Measurements from ENCODE around the gene DRICH1. TPM values are rescaled to one million over a fixed set of nuclear protein-coding genes. Genes with fewer than 3 reads are reported as not detected.
A peak's percentile ranks its signal among the peaks of the same experiment; 100 is the strongest.
"Not testable (repeated sequence)": the region's sequence is repeated elsewhere in the genome, so short reads cannot be mapped to it uniquely, and the experiment has no call there.

DRICH1 gene
- total RNA-seq, 3 donors from 2014 or later, result 0.65 to 1.9 (median 0.85) TPM

GRCh38 chr22:23626286-23626975 lies 5.7 kb downstream of the DRICH1 start:
- no peaks in the 10 kb centered on the region for H3K4me1 ChIP-seq (ENCODE audit: low read depth)
- TF ChIP-seq, protein P1, sequence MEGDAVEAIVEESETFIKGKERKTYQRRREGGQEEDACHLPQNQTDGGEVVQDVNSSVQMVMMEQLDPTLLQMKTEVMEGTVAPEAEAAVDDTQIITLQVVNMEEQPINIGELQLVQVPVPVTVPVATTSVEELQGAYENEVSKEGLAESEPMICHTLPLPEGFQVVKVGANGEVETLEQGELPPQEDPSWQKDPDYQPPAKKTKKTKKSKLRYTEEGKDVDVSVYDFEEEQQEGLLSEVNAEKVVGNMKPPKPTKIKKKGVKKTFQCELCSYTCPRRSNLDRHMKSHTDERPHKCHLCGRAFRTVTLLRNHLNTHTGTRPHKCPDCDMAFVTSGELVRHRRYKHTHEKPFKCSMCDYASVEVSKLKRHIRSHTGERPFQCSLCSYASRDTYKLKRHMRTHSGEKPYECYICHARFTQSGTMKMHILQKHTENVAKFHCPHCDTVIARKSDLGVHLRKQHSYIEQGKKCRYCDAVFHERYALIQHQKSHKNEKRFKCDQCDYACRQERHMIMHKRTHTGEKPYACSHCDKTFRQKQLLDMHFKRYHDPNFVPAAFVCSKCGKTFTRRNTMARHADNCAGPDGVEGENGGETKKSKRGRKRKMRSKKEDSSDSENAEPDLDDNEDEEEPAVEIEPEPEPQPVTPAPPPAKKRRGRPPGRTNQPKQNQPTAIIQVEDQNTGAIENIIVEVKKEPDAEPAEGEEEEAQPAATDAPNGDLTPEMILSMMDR (IDR thresholded peaks at IDR 0.05), result no peak
- ATAC-seq, result no peak
- no peaks in the 10 kb centered on the region for H3K36me3 ChIP-seq (ENCODE audit: low read depth)
- intact Hi-C loops (cut with DNase I, micrococcal nuclease), result no loop called here
- H3K9me3 ChIP-seq, result no peaks in the 10 kb centered on the region
- no peak overlapping the region for H3K4me3 ChIP-seq
- no peak for DNase-seq

- no peak overlapping the region for H3K4me3 ChIP-seq
- no peaks in the 10 kb centered on the region for H3K4me1 ChIP-seq (ENCODE audit: low read depth)
- DNase-seq (no peak), ATAC-seq (no peak)
- no peaks in the 10 kb centered on the region for H3K36me3 ChIP-seq (ENCODE audit: low read depth)
- H3K9me3 ChIP-seq, result no peaks in the 10 kb centered on the region
- intact Hi-C loops (cut with DNase I, micrococcal nuclease), result no loop called here
- TF ChIP-seq, protein P1 (IDR thresholded peaks at IDR 0.05), result no peak
Observed at GRCh38 chr22:23622634-23623033, 9.5 kb downstream of the DRICH1 start.

GRCh38 chr22:23621916-23622315 lies 10.2 kb downstream of the DRICH1 start:
- ATAC-seq; DNase-seq; H3K9me3 ChIP-seq; intact Hi-C loops (cut with DNase I, micrococcal nuclease); H3K4me3 ChIP-seq; H3K36me3 ChIP-seq (ENCODE audit: low read depth); H3K4me1 ChIP-seq (ENCODE audit: low read depth): not testable (repeated sequence)

GRCh38 chr22:23621082-23621780 lies 10.9 kb downstream of the DRICH1 start:
- intact Hi-C loops (cut with DNase I, micrococcal nuclease), result no loop called here
- ATAC-seq (peak; percentile 62), DNase-seq (peak in 1 of 3 donors; percentile 26)
- Histone ChIP-seq H3K9me3 (no peaks in the 10 kb centered on the region), H3K4me1 (ENCODE audit: low read depth) (no peaks in the 10 kb centered on the region), H3K36me3 (ENCODE audit: low read depth) (no peaks in the 10 kb centered on the region), H3K4me3 (no peak overlapping the region)
- TF ChIP-seq, protein P1 (IDR thresholded peaks at IDR 0.05), result no peak

DNA sequence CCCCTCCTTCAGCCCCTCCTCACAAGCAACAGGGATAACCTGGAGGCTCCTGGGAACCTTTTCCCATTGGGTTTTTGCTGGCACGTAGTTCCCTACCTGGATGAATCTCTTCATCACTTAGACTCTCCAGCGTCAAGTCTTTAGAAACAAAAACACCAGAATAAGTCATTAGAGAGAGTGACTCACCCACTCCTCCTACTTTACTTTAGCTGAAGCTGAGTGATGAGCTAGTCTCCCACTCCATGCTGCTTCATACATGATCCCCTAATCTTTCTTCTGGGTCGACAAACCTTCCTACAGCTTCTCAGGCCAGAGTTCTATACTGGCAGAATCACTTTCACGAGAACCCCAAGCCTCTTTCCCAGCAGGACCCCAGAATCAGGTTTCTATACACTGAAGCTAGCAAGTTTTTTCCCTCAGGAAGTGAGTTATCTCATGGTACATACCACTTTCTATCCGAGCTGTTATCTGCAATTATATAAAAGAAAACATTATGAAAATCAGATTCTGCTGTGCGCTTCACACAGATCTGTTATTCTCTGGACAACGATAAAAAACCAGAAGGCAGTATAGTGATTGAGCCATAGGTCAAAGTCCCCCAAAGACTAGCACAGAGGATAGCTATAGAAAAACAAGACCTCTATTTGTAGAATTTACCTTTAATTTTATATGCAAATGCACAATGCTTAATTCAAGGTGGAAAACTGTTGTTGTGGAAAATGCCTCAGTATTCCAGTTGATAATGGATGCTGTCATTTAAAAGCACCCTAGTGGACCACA lies 18.7 kb downstream of the DRICH1 start:
- ATAC-seq (no peak), DNase-seq (no peak)
- no peaks in the 10 kb centered on the region for H3K36me3 ChIP-seq (ENCODE audit: low read depth)
- H3K4me3 ChIP-seq, result no peak overlapping the region
- intact Hi-C loops (cut with DNase I, micrococcal nuclease), result no loop called here
- H3K4me1 ChIP-seq (ENCODE audit: low read depth), result no peaks in the 10 kb centered on the region
- no peaks in the 10 kb centered on the region for H3K9me3 ChIP-seq
- TF ChIP-seq, protein P1 (IDR thresholded peaks at IDR 0.05), result no peak
